GM19035 (cell line): Measurements from ENCODE around the gene CEP131.
"Not testable (repeated sequence)": the region's sequence is repeated elsewhere in the genome, so short reads cannot be mapped to it uniquely, and the experiment has no call there.

Experiments
- ATAC-seq: cut with Tn5 transposase; IDR thresholded peaks from one replicate; pipeline ENCODE4 v1.9.1; 2021; ENCODE audit not compliant: unreplicated experiment

The CEP131 gene

GRCh38 chr17:81228834-81229665 lies 6.3 kb upstream of the CEP131 start:
- ATAC-seq = no peak

DNA sequence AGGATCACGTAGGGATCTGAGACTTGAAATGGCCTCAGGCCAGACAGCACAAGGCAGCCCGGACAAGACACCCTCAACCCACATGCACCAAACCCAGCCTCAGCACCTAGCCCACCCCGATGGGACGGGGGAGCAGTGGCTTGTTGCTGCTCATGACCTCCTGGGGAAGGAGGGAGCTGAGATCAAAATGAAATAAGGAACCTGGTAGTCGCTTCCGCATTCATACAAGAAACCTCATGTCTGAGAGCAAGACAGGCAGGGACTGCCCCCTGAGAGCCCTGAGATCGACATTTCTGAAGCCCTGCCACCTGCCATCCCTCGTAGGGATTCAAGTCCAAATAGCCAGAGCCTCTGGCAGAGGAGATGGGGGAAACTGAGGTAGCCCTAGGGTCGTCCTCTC lies 5.7 kb upstream of the CEP131 start:
- ATAC-seq = no peak

GRCh38 chr17:81227630-81228029 lies 4.9 kb upstream of the CEP131 start:
- ATAC-seq = not testable (repeated sequence)

DNA sequence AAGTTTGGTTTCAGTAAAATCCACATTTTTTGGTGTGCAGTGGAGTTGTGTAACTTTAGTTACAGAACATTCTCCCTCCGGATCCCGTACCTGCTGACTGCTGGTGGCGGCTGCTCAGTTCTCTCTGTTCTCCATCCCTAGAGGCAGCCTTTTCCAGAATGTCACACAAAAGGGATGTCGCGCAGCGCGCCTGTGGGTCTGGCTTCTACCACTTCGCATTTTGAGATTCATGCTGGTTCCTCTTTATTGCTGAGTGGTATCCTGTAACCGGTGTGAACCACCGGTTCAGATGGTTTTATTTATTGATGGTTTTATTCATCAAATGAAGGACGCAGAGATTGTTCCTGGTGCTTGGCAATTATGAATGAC lies 981 bp upstream of the CEP131 start:
- no peak for ATAC-seq

GRCh38 chr17:81222620-81222905 lies 202 bp downstream of the CEP131 start:
- ATAC-seq = no peak

DNA sequence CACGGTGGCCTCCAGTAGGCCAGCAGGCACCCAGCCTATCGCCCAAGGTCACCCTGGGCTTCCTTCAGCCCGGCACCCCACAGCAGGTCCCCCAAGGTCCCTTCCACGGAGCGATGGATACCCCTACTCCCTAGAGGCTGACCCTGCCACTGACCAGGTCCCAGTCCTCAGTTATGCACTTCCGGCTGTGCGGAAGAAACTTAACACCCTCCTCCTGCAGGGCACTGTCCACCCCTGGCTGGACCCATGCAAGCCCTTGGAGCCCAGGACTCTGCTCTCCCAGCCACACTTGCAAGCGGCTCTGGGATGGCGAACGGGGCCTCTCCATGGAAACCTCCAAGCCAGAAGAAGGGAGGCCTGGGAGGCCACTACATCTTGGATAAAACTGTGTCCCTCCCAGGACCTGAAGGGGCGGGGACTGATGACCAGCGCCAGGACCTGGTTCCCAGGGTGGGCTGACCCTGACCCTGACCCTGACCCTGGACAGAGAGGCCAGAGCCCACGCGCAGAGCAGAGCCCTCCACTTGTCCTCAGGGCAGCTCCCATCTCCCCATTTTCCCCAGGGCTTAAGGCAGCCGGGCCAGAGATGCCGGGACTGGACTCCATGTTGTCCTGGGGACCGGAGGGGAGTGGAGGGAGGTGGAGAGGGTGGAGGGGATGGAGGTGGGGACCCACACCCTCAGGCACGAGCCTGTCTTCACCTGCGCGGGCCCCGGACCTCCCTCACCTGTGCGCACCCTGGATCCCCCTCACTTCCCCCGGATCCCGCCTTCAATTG lies 734 bp downstream of the CEP131 start:
- no peak for ATAC-seq

DNA sequence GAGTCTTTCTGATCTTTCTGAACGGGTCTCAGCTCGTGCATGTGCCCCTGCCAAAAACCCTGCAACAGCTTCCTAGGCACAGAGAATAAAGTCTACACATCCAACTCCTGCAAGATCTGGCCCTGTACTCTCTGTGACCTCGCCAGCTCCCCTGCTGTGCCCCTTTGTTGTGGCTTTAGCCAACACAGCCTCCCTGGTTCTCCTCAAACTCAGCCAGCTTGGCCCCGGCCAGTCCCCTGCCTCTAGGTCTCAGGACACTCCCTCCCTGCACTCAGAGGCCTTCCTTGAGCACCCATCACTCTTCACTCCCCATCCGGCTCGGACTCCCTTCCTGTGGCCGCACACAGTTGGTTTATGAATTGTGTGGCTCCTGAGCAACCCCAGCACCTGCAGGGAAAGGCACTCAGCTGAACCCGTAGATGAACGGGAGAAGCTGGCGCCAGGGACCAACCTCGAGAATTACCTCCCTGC lies 1.4 kb downstream of the CEP131 start:
- no peak for ATAC-seq

DNA sequence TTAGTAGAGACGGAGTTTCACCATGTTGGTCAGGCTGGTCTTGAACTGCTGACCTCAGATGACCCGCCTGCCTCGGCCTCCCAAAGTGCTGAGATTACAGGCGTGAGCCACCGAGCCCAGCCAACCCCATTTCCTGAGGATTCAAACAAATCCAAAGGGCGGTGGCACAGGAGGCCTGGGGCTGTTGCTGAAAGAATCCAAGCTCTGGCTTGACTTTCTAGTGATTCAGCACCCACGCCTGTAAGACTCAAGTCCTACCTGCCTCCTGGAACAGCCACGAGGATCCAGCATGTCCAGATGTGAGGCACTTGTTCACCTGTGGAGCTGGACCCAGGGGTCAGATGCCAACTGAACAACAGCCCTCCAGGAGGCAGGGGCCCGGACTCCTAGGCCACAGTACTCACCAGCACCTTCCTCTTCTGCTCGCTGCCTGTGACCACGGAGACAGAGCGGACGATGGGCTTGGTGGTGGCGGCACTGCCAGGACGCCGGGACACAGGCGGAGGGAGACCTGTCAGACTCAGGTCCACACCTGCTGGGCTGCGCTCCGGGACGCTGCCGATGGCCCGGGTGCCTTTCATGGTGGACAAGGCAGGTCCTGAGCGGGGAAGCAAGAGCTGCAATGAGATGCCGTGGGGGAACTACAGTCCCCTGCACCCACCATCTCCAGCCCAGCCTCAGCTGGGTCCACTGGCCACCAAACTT lies 3.1 kb downstream of the CEP131 start:
- ATAC-seq = no peak

GRCh38 chr17:81218991-81219390 lies 3.8 kb downstream of the CEP131 start:
- no peak for ATAC-seq

DNA sequence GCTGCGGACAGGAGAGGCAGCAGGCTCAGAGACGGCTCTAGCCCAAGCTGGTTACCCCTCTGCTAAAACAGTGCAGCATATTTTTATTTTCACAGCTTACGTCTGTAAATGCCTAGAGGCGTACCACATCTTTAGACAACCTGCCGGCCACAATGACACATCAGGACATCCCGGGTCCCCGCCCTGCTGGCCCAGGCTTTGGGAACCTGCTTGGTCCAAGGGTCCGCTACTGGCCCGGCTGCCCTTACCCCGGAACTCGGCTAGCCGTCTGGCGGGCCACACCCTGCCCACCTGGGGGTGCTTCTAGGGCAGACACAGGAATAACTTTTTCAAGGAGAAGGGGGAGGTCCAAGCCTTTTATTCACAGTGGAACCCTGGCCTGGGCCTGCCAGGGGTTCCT lies 4.3 kb downstream of the CEP131 start:
- no peak for ATAC-seq

- no peak for ATAC-seq
Measured at GRCh38 chr17:81217491-81217890, 5.3 kb downstream of the CEP131 start.

DNA sequence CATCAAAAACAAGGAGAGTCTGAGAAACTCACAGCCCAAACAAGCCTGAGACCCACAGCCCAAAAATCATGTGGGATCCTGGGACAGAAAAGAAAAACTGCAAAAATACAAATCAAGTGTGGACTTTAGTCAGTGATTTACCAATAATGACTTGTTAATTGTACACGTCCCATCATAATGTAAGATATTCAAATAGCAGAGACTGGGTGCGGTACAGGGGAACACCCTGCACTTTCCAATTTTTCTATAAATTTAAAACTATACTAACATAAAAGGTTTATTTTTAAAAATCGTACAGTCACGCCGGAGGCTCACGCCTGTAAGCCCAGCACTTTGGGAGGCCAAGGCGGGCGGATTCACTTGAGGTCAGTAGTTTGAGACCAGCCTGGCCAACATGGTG lies 8.8 kb downstream of the CEP131 start:
- ATAC-seq = no peak

DNA sequence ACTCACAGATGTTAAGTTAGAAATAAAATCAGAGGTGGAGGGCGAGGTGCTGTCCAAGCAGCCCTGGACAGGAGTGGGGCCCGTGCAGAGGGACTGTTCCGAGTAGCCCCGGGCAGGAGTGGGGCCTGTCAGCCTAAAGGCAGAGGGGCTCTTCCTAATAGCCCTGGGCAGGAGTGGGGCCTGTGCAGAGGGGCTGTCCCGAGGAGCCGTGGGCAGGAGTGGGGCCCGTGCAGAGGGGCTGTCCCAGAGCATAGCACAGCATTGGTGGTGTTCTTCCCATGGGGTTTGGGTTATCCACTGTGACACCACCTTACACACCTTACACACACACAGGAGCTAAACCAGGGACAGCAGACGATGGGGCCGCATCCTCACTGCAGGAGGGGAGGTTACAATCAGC lies 10.4 kb downstream of the CEP131 start:
- ATAC-seq = no peak

GRCh38 chr17:81210868-81211267 lies 11.9 kb downstream of the CEP131 start:
- ATAC-seq = no peak

DNA sequence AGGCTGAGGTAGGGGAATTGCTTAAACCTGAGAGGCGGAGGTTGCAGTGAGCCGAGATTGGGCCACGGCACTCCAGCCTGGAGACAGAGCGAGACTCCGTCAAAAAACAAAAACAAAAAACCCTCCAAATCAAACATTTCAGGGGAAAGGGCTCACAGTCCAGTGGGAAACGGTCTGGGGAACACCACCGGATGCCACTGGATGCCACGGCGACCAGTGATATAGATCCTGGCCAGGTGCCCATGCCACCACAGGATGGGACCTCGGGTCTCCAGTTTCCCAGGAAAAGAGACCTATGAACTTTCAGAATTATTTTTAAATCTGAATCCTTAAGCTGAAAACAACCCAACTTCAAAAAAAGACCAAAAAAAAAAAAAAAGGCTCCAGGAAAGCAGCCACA lies 12.3 kb downstream of the CEP131 start:
- no peak for ATAC-seq

GRCh38 chr17:81209141-81209540 lies 13.6 kb downstream of the CEP131 start:
- no peak for ATAC-seq

GRCh38 chr17:81208651-81209050 lies 14.1 kb downstream of the CEP131 start:
- ATAC-seq = no peak

DNA sequence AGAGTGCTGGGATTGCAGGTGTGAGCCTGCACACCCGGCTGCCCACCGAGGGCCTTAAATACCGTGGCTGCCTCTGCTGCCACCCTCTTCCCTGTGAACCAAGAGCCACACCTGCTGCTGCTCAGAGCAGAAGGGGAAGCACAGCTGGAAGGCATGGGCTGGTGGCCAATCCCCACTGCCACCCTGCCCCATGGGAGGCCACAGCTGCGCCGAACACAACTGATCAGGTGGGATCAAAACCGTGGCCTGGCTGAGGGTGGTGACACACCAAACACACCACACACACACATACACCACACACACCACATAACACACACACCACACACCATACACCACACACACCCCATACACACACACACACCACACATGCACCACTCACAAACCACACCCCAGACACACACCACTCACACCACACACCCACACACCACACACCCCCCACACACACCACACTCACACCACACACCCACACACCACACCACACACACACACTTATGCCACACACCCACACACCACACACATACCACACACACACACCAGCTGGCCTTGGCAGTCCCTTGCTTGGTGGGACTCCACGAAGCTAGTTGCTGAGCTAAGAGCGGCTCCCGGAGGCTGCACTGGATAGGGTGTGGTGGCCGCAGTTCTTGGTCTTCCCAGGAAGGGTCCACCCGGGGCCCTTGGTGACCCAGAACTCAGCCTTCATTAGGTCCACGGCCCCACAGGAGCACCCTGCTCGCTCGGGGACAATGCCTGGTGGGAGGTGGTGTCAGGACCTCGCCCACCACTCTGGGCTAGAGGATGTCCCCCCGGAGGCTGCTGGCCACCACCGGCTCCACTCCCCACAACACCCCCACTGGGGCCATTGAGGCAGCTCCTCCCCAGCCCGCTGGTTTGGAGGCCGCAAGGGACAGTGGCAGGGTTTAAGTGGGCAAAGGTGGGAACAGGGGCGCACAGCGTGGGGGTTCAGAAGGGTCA lies 14.9 kb downstream of the CEP131 start:
- ATAC-seq = no peak

DNA sequence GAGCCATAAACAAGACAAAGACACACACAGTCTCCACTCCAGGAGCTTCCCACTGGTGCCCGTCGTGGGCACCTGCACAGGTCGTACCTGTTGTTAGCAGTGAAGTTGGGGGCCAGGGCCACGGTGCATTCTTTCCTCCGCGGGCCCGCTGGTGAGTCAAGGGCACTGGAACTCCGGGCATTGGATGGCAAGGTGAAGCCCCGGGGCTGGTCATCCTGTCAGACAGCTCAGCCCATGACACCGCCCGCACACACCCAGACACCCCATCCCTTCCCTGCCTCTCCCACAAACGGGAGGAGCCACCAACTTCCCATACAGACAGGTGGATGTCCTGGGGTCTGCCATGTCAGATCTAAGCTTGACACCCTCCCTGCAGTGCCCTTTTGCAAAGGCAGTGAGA lies 16.1 kb downstream of the CEP131 start:
- no peak for ATAC-seq

GRCh38 chr17:81206166-81206565 lies 16.6 kb downstream of the CEP131 start:
- no peak for ATAC-seq

GRCh38 chr17:81204578-81204977 lies 18.2 kb downstream of the CEP131 start:
- ATAC-seq = no peak
